Right lung (tissue), 5 donors: ENCODE data around the gene FAM20A. TPM values are rescaled to one million over a fixed set of nuclear protein-coding genes. Genes with fewer than 3 reads are reported as not detected.
"Not testable (repeated sequence)": the region's sequence is repeated elsewhere in the genome, so short reads cannot be mapped to it uniquely, and the experiment has no call there.

ENCODE experiments used
- DNase-seq, 2 donors: peaks; one replicate each; pipeline ENCODE4 v3.0.0-alpha.2; 2013
- polyA plus RNA-seq, 5 donors: library from polyadenylated mRNA; unstranded; fragments of 120-200 nt; gene quantifications; one replicate each; pipeline versions ENCODE4 v1.2.1 to v1.2.3, GENCODE V29; 2013; ENCODE audit warnings: inconsistent platforms in 1 of 5, low replicate concordance in 1 of 5; ENCODE audit not compliant: insufficient read length in 5 of 5, insufficient read depth in 1 of 5

The FAM20A gene
- polyA plus RNA-seq, 5 donors = 5.1 to 6.0 (median 5.3) TPM

- no peak for DNase-seq
Observed at GRCh38 chr17:68527314-68527713, 73.9 kb downstream of the FAM20A start.

- DNase-seq = no peak
Observed at GRCh38 chr17:68526548-68526947, 74.6 kb downstream of the FAM20A start.

GRCh38 chr17:68522266-68522665, 78.9 kb downstream of the FAM20A start:
- no peak for DNase-seq

- no peak for DNase-seq
Observed at GRCh38 chr17:68519911-68520310, 81.3 kb downstream of the FAM20A start.

- DNase-seq = not testable (repeated sequence)
Observed at GRCh38 chr17:68519051-68519450, 82.1 kb downstream of the FAM20A start.

GRCh38 chr17:68518063-68518815, 82.9 kb downstream of the FAM20A start:
- DNase-seq = no peak

- DNase-seq = not testable (repeated sequence)
Observed at GRCh38 chr17:68517605-68518004, 83.6 kb downstream of the FAM20A start.

- no peak for DNase-seq
Observed at GRCh38 chr17:68516732-68517131, 84.4 kb downstream of the FAM20A start.

- DNase-seq = no peak
Observed at GRCh38 chr17:68514831-68515635, 86.1 kb downstream of the FAM20A start.

GRCh38 chr17:68513932-68514331, 87.2 kb downstream of the FAM20A start:
- no peak for DNase-seq

- peak; percentile 60 to 61 for DNase-seq
Observed at GRCh38 chr17:68512960-68513474, 88.2 kb downstream of the FAM20A start.

GRCh38 chr17:68512247-68512959, 88.8 kb downstream of the FAM20A start, which contains the start of gene PRKAR1A:
Gene PRKAR1A, plus strand, starts transcription at chr17:68512430. Its CDS starts 2,970 bp downstream, at chr17:68515400.
- DNase-seq = peak; percentile 98

- peak; percentile 88 to 89 for DNase-seq
Observed at GRCh38 chr17:68511671-68512246, 89.4 kb downstream of the FAM20A start.

GRCh38 chr17:68511254-68511670, 89.9 kb downstream of the FAM20A start:
- no peak for DNase-seq

GRCh38 chr17:68509141-68510057, 91.8 kb downstream of the FAM20A start:
- DNase-seq = peak; percentile 42 to 45

- no peak for DNase-seq
Observed at GRCh38 chr17:68507576-68507975, 93.6 kb downstream of the FAM20A start.

- no peak for DNase-seq
Observed at GRCh38 chr17:68505951-68506350, 95.2 kb downstream of the FAM20A start.

GRCh38 chr17:68501074-68501473, 100.1 kb downstream of the FAM20A start:
- DNase-seq = no peak

- DNase-seq = no peak
Observed at GRCh38 chr17:68499587-68499986, 101.6 kb downstream of the FAM20A start.
